Measurements from ENCODE around the gene UCN3.

Gene UCN3

GRCh38 chr10:5412277-5412941, 47.6 kb downstream of the UCN3 start, which contains the start of gene NET1 (continued):
- TF ChIP-seq ZBTB8A (tag by site-specific recombination; IDR thresholded peaks at IDR 0.05) (peak; percentile 98), ZNF521 (tag by site-specific recombination; IDR thresholded peaks at IDR 0.05) (no peak), INSM2 (tag by site-specific recombination; IDR thresholded peaks at IDR 0.05) (peak; percentile 31; the same call in 1 of the 2 replicates), EGR2 (tag by site-specific recombination; IDR thresholded peaks at IDR 0.05; ENCODE audit: low read depth) (peak; percentile 44; the same call in 1 of the 2 replicates), ZSCAN4 (tag by site-specific recombination; IDR thresholded peaks at IDR 0.05) (no peak), WT1 (tag by site-specific recombination; IDR thresholded peaks at IDR 0.05) (no peak), ZNF174 (tag by site-specific recombination; IDR thresholded peaks at IDR 0.05) (no peak), ZNF10 (tag by site-specific recombination; IDR thresholded peaks at IDR 0.05) (no peak), ZBTB17 (tag by site-specific recombination; IDR thresholded peaks at IDR 0.05) (peak; percentile 74; the same call in 1 of the 2 replicates), ZNF561 (tag by site-specific recombination; IDR thresholded peaks at IDR 0.05; ENCODE audit: borderline replicate concordance) (0 out of 2 replicates have a peak, but pooled peaks have one; percentile 48), ZNF610 (tag by site-specific recombination; IDR thresholded peaks at IDR 0.05; ENCODE audit: borderline replicate concordance) (peak; percentile 80), ZBTB6 (tag by site-specific recombination; IDR thresholded peaks at IDR 0.05) (no peak), ZNF76 (tag by site-specific recombination; IDR thresholded peaks at IDR 0.05; ENCODE audit: borderline replicate concordance, low read depth) (peak; percentile 46; the same call in 1 of the 2 replicates), HOXA7 (CRISPR knock-in tag; IDR thresholded peaks at IDR 0.05; ENCODE audit: borderline replicate concordance) (no peak), ZBTB48 (tag by site-specific recombination; IDR thresholded peaks at IDR 0.05) (peak; percentile 96), ZBTB26 (tag by site-specific recombination; optimal IDR thresholded peaks at IDR 0.05) (peak; percentile 50), GLIS1 (tag by site-specific recombination; IDR thresholded peaks at IDR 0.05) (peak; percentile 60), HIC1 (tag by site-specific recombination; IDR thresholded peaks at IDR 0.05) (peak; percentile 99), ZSCAN30 (tag by site-specific recombination; IDR thresholded peaks at IDR 0.05) (peak; percentile 78; the same call in 1 of the 2 replicates), ZNF398 (tag by site-specific recombination; IDR thresholded peaks at IDR 0.05) (peak; percentile 82), IKZF3 (tag by site-specific recombination; IDR thresholded peaks at IDR 0.05) (peak; percentile 96), ZNF513 (tag by site-specific recombination; IDR thresholded peaks at IDR 0.05) (no peak), ZNF558 (tag by site-specific recombination; IDR thresholded peaks at IDR 0.05) (no peak), ZNF792 (tag by site-specific recombination; IDR thresholded peaks at IDR 0.05) (no peak), ZNF169 (tag by site-specific recombination; IDR thresholded peaks at IDR 0.05) (no peak), ZNF514 (tag by site-specific recombination; IDR thresholded peaks at IDR 0.05) (no peak), ZNF404 (tag by site-specific recombination; IDR thresholded peaks at IDR 0.05) (no peak), HOXC10 (CRISPR knock-in tag; IDR thresholded peaks at IDR 0.05) (no peak), ZNF670 (tag by site-specific recombination; IDR thresholded peaks at IDR 0.05; ENCODE audit: low read depth) (no peak)

Data from HEK293 (cell line).